Measurements from ENCODE around the gene ATP6AP1.

DNA sequence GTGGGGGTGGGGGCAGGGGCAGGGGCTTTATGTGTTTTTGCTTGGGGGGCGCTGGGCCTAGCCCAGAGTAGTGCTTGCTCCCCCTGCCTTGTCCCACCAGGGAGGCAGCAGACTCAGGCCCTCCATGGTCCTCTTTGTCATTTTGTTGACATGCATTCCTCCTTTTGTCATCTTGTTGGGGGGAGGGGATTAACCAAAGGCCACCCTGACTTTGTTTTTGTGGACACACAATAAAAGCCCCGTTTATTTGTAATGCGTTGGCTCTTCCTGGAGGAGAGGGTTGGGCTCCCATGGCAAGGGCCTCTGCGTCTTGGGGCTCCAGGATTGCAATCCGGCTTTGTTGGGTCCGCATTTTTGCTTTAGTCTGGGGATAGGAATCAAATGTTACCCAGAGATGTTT, 47.2 kb upstream of the ATP6AP1 start:
- no peak for TF ChIP-seq CTCF (IDR thresholded peaks at IDR 0.05)
- no peak for TF ChIP-seq POLR2AphosphoS5 (IDR thresholded peaks at IDR 0.05; ENCODE audit: insufficient read depth in 1 of 2, low read depth in 1 of 2)
- no peak for TF ChIP-seq POLR2A (IDR thresholded peaks at IDR 0.05)
